Hair follicle dermal papilla cell (primary cell): ENCODE measurements around the gene NXF1. TPM values are rescaled to one million over a fixed set of nuclear protein-coding genes. Genes with fewer than 3 reads are reported as not detected.

ENCODE experiments used
- small RNA-seq: library from RNA; depleted of rRNA; stranded (forward); fragments of <200 nt; gene quantifications from one replicate; pipeline ENCODE3, GENCODE V24; 2012
- total RNA-seq: library from RNA; depleted of rRNA; stranded (reverse); fragments of >200 nt; gene quantifications from 2 replicates; pipeline ENCODE4 v1.2.3, GENCODE V29; 2012

Gene NXF1
- 30.5 and 38.9 TPM in 2 replicates for total RNA-seq

GRCh38 chr11:62805076-62805892 lies at the start of gene NXF1:
Gene NXF1, minus strand, starts transcription at chr11:62805440. Its CDS starts 84 bp downstream, at chr11:62805356.

GRCh38 chr11:62839050-62839945 lies 34.1 kb upstream of the NXF1 start, which contains the start of gene WDR74:
Gene WDR74, minus strand, starts transcription at chr11:62839590. Its CDS starts 20 bp downstream, at chr11:62839570.

GRCh38 chr11:62832336-62833234 lies 27.3 kb upstream of the NXF1 start, which contains the start of gene TEX54:
Gene TEX54, minus strand, starts transcription at chr11:62832841.

DNA sequence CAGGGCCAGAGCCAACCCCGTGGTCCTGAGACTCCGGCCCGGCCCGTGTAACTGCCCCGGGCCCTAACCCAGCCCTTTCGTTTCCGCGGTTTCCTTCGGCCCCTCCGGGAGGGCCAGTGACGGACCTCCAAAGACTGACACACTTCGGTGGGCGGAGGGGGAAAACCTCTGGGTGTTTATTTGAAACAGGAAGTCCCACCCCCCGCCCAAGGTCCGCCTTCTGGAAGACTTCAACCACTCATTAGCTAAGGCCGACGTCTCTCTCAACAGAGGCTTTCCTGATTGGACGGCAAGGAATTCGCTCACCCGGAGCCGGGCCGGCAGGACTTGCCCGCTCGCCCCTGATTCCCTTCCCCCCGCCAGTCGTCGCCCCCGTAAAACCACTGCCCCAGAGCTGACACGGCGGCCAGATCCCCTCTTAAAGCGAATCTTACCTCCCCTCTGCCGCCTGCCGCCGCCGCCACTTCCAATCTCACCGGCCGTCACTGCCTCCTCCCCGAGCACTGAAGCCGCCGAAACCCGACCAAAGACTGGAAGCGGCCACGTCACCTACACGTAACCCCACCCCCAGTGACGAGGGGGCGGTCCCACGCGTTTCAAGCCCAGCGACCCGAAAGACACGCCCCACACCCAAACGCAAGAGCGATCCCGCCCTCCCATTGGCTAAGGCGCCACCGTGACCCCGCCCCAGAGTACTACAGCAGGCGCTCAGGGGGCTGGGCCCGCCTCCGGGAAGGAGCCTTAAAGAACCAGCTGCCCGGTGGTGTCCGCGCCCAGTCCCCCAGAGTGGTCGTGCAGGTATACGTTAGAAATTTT lies 26.5 kb upstream of the NXF1 start, which contains the start of gene STX5:
Gene STX5 (minus strand): TSS at position 532 of the 816 bp plus-strand sequence. CDS start 808 bp downstream, outside the sequence.

DNA sequence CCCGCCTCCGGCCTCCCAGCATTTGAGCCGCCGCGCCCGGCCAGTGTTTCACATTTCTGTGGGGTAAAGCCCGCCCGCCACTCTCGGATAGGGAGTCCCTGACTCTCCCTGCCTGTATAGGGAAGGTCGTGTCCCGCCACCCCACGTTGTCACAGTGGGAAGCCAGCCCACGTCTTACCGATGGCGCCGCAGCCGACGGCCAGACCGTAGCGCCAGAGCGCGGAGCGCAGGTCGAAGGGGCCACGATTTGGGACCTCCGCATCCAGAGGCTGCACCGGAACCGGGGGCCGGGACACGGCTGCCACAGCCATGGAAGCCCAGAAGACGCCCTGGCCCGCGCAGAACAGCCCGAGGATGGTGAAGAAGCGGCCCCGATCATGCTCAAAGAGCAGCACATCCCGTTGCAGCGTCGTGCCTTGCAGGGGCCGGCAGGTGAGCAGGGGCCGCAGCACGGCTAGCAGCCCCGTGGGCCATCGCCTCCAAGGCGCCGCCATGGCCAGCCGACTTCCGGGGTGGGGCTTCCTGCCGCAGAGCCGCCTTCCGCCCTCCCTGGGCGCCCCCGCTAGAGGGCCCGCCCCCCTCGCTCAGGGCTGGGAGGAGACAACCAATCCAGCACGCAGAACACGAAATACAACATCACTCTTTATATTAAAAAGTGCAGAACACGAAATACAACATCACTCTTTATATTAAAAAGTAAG lies 13.6 kb downstream of the NXF1 start, which contains the start of gene TMEM223:
Gene TMEM223 (minus strand): TSS at position 506 of the 701 bp plus-strand sequence. CDS start 12 bp downstream, at position 494.

GRCh38 chr11:62787005-62787759 lies 18.1 kb downstream of the NXF1 start, which contains the start of gene TMEM179B:
Gene TMEM179B, plus strand, starts transcription at chr11:62787402. Its CDS starts 30 bp downstream, at chr11:62787432.

GRCh38 chr11:62771144-62772021 lies 33.9 kb downstream of the NXF1 start, which contains the start of gene TAF6L:
Gene TAF6L, plus strand, starts transcription at chr11:62771396. Its CDS starts 4,388 bp downstream, at chr11:62775784.

GRCh38 chr11:62753736-62754603 lies 51.3 kb downstream of the NXF1 start, which contains the start of gene ZBTB3:
Gene ZBTB3, minus strand, starts transcription at chr11:62754160. Its CDS starts 496 bp downstream, at chr11:62753664.

Small RNAs within 50 kb of the gene (small RNA-seq; reads per million reads assigned to genes)
- gene MIR6514: 1.9 reads per million, percentile 43 among the genes with 10 or more reads in this experiment
- not detected for gene RF00099
- not detected for gene RNU6-118P
- not detected for gene SNORD22
- gene SNORD26: not detected
- not detected for gene SNORD27
- gene SNORD28: not detected
- gene SNORD30: 98.8 reads per million, percentile 98 among the genes with 10 or more reads in this experiment

Other genes starting within 250 kb of the NXF1 start
- gene EEF1G, start 231.5 kb downstream of the NXF1 start, total RNA-seq: 1,028 and 1,088 TPM in 2 replicates
- gene TUT1, start 213.9 kb downstream of the NXF1 start, total RNA-seq: 6.3 and 7.2 TPM in 2 replicates
- 138 and 161 TPM in 2 replicates for gene MTA2, start 203.6 kb downstream of the NXF1 start, total RNA-seq
- gene EML3, start 192.7 kb downstream of the NXF1 start, total RNA-seq: 35.9 and 38.5 TPM in 2 replicates
- gene ROM1, start 192.2 kb downstream of the NXF1 start, total RNA-seq: 3.7 and 5.5 TPM in 2 replicates
- gene B3GAT3, start 183.5 kb downstream of the NXF1 start, total RNA-seq: 24.0 and 24.2 TPM in 2 replicates
- 248 and 270 TPM in 2 replicates for gene GANAB, start 158.8 kb downstream of the NXF1 start, total RNA-seq
- 25.5 and 29.4 TPM in 2 replicates for gene INTS5, start 152.1 kb downstream of the NXF1 start, total RNA-seq
- gene C11orf98, start 140.2 kb downstream of the NXF1 start, total RNA-seq: 14.9 and 20.3 TPM in 2 replicates
- 3.2 and 7.3 TPM in 2 replicates for gene CSKMT, start 140.1 kb downstream of the NXF1 start, total RNA-seq
- gene UQCC3, start 133.8 kb downstream of the NXF1 start, total RNA-seq: 4.4 and 5.6 TPM in 2 replicates
- gene LBHD1, start 133.2 kb downstream of the NXF1 start, total RNA-seq: 4.0 and 4.5 TPM in 2 replicates
- gene UBXN1, start 126.4 kb downstream of the NXF1 start, total RNA-seq: 70.9 and 82.1 TPM in 2 replicates
- 63.6 and 104 TPM in 2 replicates for gene LRRN4CL, start 115.9 kb downstream of the NXF1 start, total RNA-seq
- gene BSCL2, start 98.0 kb downstream of the NXF1 start, total RNA-seq: 47.2 and 64.5 TPM in 2 replicates
- gene GNG3, start 97.8 kb downstream of the NXF1 start, total RNA-seq: not detected in 2 replicates
- 7.5 and 10.9 TPM in 2 replicates for gene HNRNPUL2, start 78.0 kb downstream of the NXF1 start, total RNA-seq
- 27.9 and 36.0 TPM in 2 replicates for gene TTC9C, start 77.0 kb downstream of the NXF1 start, total RNA-seq
- 19.3 and 21.4 TPM in 2 replicates for gene ZBTB3, start 51.3 kb downstream of the NXF1 start, total RNA-seq
- 34.9 and 47.2 TPM in 2 replicates for gene POLR2G, start 43.9 kb downstream of the NXF1 start, total RNA-seq
- 13.5 and 19.5 TPM in 2 replicates for gene TAF6L, start 34.0 kb downstream of the NXF1 start, total RNA-seq
- gene TMEM179B, start 18.0 kb downstream of the NXF1 start, total RNA-seq: 38.0 and 38.1 TPM in 2 replicates
- gene TMEM223, start 13.4 kb downstream of the NXF1 start, total RNA-seq: 12.3 and 13.1 TPM in 2 replicates
- gene STX5, start 26.6 kb upstream of the NXF1 start, total RNA-seq: 48.3 and 56.5 TPM in 2 replicates
- not detected in 2 replicates for gene TEX54, start 27.4 kb upstream of the NXF1 start, total RNA-seq
- 28.9 and 29.1 TPM in 2 replicates for gene WDR74, start 34.1 kb upstream of the NXF1 start, total RNA-seq
- gene SLC3A2, start 75.5 kb upstream of the NXF1 start, total RNA-seq: 169 and 184 TPM in 2 replicates
- gene CHRM1, start 115.9 kb upstream of the NXF1 start, total RNA-seq: not detected in 2 replicates
- not detected in 2 replicates for gene SLC22A6, start 179.5 kb upstream of the NXF1 start, total RNA-seq
- gene SLC22A8, start 210.4 kb upstream of the NXF1 start, total RNA-seq: not detected in 2 replicates